ENCODE measurements around the gene NOTUM.

DNA sequence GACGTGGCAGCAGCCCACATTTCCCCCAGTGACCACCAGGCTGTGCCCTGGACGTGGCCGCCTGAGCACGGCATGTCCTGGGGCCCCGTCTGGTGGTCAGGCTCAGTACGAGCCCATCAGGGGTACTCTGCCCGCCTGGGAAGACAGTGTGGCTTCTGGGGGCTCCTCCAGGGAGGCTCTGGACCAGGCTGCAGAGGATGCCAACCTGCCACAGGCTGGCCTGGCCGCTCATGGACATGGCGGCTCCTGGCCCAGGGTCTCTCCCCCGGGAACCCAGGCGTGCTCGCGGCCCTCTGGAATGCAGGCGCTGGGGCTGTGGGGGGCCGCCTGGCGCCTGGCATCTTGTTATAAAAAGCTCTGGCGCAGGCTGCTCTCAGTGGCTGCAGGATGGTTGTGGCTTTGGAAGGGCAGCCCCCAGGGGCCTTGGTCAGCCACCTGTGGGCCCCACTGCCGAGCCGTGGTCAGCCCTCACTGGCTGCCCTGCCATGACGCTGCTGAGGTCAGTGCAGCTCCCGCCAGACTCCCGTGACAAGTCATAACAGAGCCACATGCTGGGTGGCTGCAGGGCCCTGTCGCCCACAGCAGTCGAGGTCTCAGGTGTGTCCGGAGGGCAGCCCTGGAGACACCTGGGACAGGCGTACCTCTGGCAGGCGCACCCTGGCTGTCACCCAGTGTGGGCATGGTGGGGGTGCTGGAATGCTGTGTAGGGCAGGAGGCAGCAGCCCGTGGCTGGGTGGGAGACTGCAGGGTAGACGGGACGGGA is 46.7 kb upstream of the NOTUM start:
- no peak for TF ChIP-seq EGR1 (IDR thresholded peaks at IDR 0.05)
- TF ChIP-seq TAF1 (IDR thresholded peaks at IDR 0.05; ENCODE audit: low read depth) = no peak
- TF ChIP-seq TCF12 (IDR thresholded peaks at IDR 0.05; ENCODE audit: low read depth) = no peak
- TF ChIP-seq, protein P1, sequence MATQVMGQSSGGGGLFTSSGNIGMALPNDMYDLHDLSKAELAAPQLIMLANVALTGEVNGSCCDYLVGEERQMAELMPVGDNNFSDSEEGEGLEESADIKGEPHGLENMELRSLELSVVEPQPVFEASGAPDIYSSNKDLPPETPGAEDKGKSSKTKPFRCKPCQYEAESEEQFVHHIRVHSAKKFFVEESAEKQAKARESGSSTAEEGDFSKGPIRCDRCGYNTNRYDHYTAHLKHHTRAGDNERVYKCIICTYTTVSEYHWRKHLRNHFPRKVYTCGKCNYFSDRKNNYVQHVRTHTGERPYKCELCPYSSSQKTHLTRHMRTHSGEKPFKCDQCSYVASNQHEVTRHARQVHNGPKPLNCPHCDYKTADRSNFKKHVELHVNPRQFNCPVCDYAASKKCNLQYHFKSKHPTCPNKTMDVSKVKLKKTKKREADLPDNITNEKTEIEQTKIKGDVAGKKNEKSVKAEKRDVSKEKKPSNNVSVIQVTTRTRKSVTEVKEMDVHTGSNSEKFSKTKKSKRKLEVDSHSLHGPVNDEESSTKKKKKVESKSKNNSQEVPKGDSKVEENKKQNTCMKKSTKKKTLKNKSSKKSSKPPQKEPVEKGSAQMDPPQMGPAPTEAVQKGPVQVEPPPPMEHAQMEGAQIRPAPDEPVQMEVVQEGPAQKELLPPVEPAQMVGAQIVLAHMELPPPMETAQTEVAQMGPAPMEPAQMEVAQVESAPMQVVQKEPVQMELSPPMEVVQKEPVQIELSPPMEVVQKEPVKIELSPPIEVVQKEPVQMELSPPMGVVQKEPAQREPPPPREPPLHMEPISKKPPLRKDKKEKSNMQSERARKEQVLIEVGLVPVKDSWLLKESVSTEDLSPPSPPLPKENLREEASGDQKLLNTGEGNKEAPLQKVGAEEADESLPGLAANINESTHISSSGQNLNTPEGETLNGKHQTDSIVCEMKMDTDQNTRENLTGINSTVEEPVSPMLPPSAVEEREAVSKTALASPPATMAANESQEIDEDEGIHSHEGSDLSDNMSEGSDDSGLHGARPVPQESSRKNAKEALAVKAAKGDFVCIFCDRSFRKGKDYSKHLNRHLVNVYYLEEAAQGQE (IDR thresholded peaks at IDR 0.05; ENCODE audit: low read depth) = no peak
- no peak for TF ChIP-seq EP300 (IDR thresholded peaks at IDR 0.05; ENCODE audit: borderline replicate concordance)
- TF ChIP-seq, protein P2, sequence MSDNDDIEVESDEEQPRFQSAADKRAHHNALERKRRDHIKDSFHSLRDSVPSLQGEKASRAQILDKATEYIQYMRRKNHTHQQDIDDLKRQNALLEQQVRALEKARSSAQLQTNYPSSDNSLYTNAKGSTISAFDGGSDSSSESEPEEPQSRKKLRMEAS (IDR thresholded peaks at IDR 0.05) = no peak
- TF ChIP-seq ZBTB7A (IDR thresholded peaks at IDR 0.05; ENCODE audit: low read depth) = no peak
- TF ChIP-seq CEBPB (IDR thresholded peaks at IDR 0.05) = no peak
- TF ChIP-seq, protein P3, sequence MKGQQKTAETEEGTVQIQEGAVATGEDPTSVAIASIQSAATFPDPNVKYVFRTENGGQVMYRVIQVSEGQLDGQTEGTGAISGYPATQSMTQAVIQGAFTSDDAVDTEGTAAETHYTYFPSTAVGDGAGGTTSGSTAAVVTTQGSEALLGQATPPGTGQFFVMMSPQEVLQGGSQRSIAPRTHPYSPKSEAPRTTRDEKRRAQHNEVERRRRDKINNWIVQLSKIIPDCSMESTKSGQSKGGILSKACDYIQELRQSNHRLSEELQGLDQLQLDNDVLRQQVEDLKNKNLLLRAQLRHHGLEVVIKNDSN (IDR thresholded peaks at IDR 0.05) = no peak
- TF ChIP-seq RAD21 (IDR thresholded peaks at IDR 0.05; ENCODE audit: low read depth) = no peak
- no peak for TF ChIP-seq TEAD4 (IDR thresholded peaks at IDR 0.05)
